ENCODE measurements around the gene HNRNPAB.

Gene HNRNPAB

DNA sequence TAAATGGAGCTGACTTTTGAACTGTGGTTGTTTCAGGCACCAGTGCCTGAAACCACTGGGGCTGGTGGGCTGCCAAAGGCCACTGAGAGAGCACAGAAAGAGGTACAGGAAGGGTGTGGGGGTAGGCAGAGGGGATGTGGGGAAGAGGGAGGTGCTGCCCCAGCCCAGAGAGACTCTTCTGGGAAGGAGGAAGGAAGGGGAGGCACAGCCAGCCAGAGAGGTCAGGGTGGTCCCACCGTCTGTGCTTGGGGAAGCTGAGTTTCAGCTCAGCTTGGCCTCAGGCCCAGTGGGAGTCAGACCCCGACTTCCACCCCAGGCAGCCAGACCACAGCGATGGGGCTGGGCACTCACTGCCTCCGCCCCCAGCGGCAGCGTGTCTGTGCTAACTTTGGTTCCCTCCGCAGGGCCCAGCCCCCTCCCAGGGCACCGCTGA is 36.9 kb downstream of the HNRNPAB start:
- no peak for TF ChIP-seq ZNF266 (tag by site-specific recombination; IDR thresholded peaks at IDR 0.05; ENCODE audit: low read depth)
- TF ChIP-seq ZNF785 (tag by site-specific recombination; IDR thresholded peaks at IDR 0.05): no peak
- TF ChIP-seq, protein P1, sequence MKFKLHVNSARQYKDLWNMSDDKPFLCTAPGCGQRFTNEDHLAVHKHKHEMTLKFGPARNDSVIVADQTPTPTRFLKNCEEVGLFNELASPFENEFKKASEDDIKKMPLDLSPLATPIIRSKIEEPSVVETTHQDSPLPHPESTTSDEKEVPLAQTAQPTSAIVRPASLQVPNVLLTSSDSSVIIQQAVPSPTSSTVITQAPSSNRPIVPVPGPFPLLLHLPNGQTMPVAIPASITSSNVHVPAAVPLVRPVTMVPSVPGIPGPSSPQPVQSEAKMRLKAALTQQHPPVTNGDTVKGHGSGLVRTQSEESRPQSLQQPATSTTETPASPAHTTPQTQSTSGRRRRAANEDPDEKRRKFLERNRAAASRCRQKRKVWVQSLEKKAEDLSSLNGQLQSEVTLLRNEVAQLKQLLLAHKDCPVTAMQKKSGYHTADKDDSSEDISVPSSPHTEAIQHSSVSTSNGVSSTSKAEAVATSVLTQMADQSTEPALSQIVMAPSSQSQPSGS (tag by site-specific recombination; IDR thresholded peaks at IDR 0.05; ENCODE audit: low read depth): no peak
- no peak for TF ChIP-seq SP2 (tag by site-specific recombination; IDR thresholded peaks at IDR 0.05)
- TF ChIP-seq ZNF776 (tag by site-specific recombination; IDR thresholded peaks at IDR 0.05; ENCODE audit: borderline replicate concordance): no peak
- no peak for TF ChIP-seq SP7 (tag by site-specific recombination; IDR thresholded peaks at IDR 0.05)
- TF ChIP-seq, protein P2, sequence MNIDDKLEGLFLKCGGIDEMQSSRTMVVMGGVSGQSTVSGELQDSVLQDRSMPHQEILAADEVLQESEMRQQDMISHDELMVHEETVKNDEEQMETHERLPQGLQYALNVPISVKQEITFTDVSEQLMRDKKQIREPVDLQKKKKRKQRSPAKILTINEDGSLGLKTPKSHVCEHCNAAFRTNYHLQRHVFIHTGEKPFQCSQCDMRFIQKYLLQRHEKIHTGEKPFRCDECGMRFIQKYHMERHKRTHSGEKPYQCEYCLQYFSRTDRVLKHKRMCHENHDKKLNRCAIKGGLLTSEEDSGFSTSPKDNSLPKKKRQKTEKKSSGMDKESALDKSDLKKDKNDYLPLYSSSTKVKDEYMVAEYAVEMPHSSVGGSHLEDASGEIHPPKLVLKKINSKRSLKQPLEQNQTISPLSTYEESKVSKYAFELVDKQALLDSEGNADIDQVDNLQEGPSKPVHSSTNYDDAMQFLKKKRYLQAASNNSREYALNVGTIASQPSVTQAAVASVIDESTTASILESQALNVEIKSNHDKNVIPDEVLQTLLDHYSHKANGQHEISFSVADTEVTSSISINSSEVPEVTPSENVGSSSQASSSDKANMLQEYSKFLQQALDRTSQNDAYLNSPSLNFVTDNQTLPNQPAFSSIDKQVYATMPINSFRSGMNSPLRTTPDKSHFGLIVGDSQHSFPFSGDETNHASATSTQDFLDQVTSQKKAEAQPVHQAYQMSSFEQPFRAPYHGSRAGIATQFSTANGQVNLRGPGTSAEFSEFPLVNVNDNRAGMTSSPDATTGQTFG (tag by site-specific recombination; IDR thresholded peaks at IDR 0.05; ENCODE audit: borderline replicate concordance): no peak
- no peak for TF ChIP-seq ZNF560 (tag by site-specific recombination; IDR thresholded peaks at IDR 0.05; ENCODE audit: borderline replicate concordance)
- TF ChIP-seq ZNF544 (tag by site-specific recombination; IDR thresholded peaks at IDR 0.05): no peak
- POLR2A ChIA-PET: no interaction called here
- CTCF ChIA-PET: no interaction called here
- H3K4me3 ChIP-seq (ENCODE audit: low read depth, low read length): no peak overlapping the region
- H3K4me1 ChIP-seq (ENCODE audit: control insufficient read depth, insufficient read depth, low read length): no peaks in the 10 kb centered on the region
- no peak overlapping the region for H3K27ac ChIP-seq (ENCODE audit: extremely low read depth, low read depth, low read length)
- H3K9me3 ChIP-seq (ENCODE audit: control insufficient read depth, insufficient read depth, low read depth, low read length): no peaks in the 10 kb centered on the region
- no peaks in the 10 kb centered on the region for H3K36me3 ChIP-seq (ENCODE audit: control insufficient read depth in 2 of 2, insufficient read depth in 1 of 2, low read length in 2 of 2)

DNA sequence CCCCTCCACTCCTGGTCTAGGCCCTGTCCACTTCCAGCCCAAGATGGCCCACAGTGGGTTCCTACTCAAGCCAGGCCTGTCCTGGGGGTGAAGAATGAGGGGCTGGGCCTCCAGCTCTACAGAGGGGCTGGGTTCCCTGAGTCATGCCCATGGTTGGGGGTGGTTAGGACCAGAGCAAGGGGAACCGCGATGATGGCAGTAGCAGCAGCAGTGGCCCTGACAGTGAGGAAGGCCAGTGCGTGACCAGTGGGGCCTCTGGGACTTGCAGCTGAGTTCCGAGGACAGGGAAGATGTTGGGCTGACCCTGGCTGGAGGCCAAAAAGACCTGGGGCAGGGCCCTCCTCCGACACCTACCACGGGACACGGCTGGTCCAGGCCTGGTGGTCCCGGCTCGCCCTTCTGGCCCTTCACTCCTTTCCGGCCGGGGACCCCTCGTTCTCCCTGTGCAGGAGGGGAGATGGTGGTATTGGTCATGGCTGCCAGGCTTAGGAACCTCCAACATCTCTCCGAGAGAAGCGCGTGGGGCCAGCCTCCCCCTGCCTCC is 37.4 kb downstream of the HNRNPAB start:
- TF ChIP-seq ZNF76 (tag by site-specific recombination; IDR thresholded peaks at IDR 0.05; ENCODE audit: borderline replicate concordance, low read depth): no peak
- TF ChIP-seq, protein P3, sequence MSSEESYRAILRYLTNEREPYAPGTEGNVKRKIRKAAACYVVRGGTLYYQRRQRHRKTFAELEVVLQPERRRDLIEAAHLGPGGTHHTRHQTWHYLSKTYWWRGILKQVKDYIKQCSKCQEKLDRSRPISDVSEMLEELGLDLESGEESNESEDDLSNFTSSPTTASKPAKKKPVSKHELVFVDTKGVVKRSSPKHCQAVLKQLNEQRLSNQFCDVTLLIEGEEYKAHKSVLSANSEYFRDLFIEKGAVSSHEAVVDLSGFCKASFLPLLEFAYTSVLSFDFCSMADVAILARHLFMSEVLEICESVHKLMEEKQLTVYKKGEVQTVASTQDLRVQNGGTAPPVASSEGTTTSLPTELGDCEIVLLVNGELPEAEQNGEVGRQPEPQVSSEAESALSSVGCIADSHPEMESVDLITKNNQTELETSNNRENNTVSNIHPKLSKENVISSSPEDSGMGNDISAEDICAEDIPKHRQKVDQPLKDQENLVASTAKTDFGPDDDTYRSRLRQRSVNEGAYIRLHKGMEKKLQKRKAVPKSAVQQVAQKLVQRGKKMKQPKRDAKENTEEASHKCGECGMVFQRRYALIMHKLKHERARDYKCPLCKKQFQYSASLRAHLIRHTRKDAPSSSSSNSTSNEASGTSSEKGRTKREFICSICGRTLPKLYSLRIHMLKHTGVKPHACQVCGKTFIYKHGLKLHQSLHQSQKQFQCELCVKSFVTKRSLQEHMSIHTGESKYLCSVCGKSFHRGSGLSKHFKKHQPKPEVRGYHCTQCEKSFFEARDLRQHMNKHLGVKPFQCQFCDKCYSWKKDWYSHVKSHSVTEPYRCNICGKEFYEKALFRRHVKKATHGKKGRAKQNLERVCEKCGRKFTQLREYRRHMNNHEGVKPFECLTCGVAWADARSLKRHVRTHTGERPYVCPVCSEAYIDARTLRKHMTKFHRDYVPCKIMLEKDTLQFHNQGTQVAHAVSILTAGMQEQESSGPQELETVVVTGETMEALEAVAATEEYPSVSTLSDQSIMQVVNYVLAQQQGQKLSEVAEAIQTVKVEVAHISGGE (tag by site-specific recombination; conservative IDR thresholded peaks at IDR 0.05; ENCODE audit: low read depth): no peak
- TF ChIP-seq, protein P4, sequence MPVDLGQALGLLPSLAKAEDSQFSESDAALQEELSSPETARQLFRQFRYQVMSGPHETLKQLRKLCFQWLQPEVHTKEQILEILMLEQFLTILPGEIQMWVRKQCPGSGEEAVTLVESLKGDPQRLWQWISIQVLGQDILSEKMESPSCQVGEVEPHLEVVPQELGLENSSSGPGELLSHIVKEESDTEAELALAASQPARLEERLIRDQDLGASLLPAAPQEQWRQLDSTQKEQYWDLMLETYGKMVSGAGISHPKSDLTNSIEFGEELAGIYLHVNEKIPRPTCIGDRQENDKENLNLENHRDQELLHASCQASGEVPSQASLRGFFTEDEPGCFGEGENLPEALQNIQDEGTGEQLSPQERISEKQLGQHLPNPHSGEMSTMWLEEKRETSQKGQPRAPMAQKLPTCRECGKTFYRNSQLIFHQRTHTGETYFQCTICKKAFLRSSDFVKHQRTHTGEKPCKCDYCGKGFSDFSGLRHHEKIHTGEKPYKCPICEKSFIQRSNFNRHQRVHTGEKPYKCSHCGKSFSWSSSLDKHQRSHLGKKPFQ (tag by site-specific recombination; IDR thresholded peaks at IDR 0.05): no peak
- no peak for TF ChIP-seq ZNF596 (tag by site-specific recombination; IDR thresholded peaks at IDR 0.05)
- TF ChIP-seq, protein P5, sequence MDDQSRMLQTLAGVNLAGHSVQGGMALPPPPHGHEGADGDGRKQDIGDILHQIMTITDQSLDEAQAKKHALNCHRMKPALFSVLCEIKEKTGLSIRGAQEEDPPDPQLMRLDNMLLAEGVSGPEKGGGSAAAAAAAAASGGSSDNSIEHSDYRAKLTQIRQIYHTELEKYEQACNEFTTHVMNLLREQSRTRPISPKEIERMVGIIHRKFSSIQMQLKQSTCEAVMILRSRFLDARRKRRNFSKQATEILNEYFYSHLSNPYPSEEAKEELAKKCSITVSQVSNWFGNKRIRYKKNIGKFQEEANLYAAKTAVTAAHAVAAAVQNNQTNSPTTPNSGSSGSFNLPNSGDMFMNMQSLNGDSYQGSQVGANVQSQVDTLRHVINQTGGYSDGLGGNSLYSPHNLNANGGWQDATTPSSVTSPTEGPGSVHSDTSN (CRISPR knock-in tag; IDR thresholded peaks at IDR 0.05): no peak
- TF ChIP-seq, protein P6, sequence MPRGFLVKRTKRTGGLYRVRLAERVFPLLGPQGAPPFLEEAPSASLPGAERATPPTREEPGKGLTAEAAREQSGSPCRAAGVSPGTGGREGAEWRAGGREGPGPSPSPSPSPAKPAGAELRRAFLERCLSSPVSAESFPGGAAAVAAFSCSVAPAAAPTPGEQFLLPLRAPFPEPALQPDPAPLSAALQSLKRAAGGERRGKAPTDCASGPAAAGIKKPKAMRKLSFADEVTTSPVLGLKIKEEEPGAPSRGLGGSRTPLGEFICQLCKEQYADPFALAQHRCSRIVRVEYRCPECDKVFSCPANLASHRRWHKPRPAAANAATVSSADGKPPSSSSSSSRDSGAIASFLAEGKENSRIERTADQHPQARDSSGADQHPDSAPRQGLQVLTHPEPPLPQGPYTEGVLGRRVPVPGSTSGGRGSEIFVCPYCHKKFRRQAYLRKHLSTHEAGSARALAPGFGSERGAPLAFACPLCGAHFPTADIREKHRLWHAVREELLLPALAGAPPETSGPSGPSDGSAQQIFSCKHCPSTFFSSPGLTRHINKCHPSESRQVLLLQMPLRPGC (tag by site-specific recombination; IDR thresholded peaks at IDR 0.05): no peak
- TF ChIP-seq GFI1B (tag by site-specific recombination; IDR thresholded peaks at IDR 0.05): no peak
- no peak for TF ChIP-seq SCRT2 (tag by site-specific recombination; IDR thresholded peaks at IDR 0.05)
- TF ChIP-seq ZNF391 (tag by site-specific recombination; IDR thresholded peaks at IDR 0.05; ENCODE audit: borderline replicate concordance, low read depth): no peak
- no peak for TF ChIP-seq KLF16 (tag by site-specific recombination; IDR thresholded peaks at IDR 0.05)
- TF ChIP-seq ZFP41 (tag by site-specific recombination; IDR thresholded peaks at IDR 0.05; ENCODE audit: borderline replicate concordance): no peak
- no peak for TF ChIP-seq ZNF629 (tag by site-specific recombination; IDR thresholded peaks at IDR 0.05)
- no peak for TF ChIP-seq ZXDB (tag by site-specific recombination; IDR thresholded peaks at IDR 0.05)
- H3K27ac ChIP-seq (ENCODE audit: extremely low read depth, low read depth, low read length): no peak overlapping the region

More for the DNA sequence above, 37.4 kb downstream of the HNRNPAB start:
- Histone ChIP-seq H3K4me3 (ENCODE audit: low read depth, low read length) (no peak overlapping the region), H3K4me1 (ENCODE audit: control insufficient read depth, insufficient read depth, low read length) (no peaks in the 10 kb centered on the region), H3K9me3 (ENCODE audit: control insufficient read depth, insufficient read depth, low read depth, low read length) (no peaks in the 10 kb centered on the region), H3K36me3 (ENCODE audit: control insufficient read depth in 2 of 2, insufficient read depth in 1 of 2, low read length in 2 of 2) (no peaks in the 10 kb centered on the region)
- POLR2A ChIA-PET: no interaction called here
- CTCF ChIA-PET: no interaction called here

All from HEK293 (cell line).